C4-2B (cell line): ENCODE results near the gene KRTAP10-2.
"Not testable (repeated sequence)": the region's sequence is repeated elsewhere in the genome, so short reads cannot be mapped to it uniquely, and the experiment has no call there.

Experiments used
- CTCF ChIP-seq: fragments of 450-650 bp; conservative IDR thresholded peaks from 2 replicates; pipeline ENCODE4 v1.5.1; 2017; ENCODE audit warnings: mild to moderate bottlenecking
- ZFX ChIP-seq: fragments of 450-650 bp; IDR thresholded peaks from 2 replicates; pipeline ENCODE4 v1.6.1; 2017

- not testable (repeated sequence) for TF ChIP-seq CTCF, ZFX
These were observed 39.8 kb upstream of the KRTAP10-2 start for GRCh38 chr21:44590897-44591800.
